Measurements from ENCODE around the gene OGFOD1.

Gene OGFOD1

DNA sequence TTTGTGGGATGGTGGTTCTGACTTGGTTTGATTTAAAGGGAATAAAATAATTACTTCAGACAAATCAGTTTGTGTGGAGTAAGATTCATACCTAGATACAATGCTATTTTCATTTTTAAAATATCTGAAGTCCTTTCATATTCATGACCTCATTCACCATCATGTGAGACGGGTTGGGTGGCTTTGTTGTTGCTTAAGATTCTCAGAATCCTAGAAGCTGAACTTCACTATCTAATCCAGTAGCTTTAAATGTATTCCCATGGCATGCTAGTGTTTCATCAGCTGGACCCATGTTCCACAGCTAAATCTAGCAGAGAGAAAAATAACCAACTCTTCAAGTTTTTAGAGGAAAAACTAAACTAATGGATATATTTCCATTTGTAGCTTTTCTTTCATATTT lies 23.3 kb upstream of the OGFOD1 start:
- DNase-seq = no peak

- no peak for DNase-seq
These were observed 15.1 kb upstream of the OGFOD1 start for GRCh38 chr16:56436258-56436657.

GRCh38 chr16:56438038-56438437 lies 13.3 kb upstream of the OGFOD1 start:
- DNase-seq = no peak

GRCh38 chr16:56447286-56447685 lies 4.1 kb upstream of the OGFOD1 start:
- no peak for DNase-seq

DNA sequence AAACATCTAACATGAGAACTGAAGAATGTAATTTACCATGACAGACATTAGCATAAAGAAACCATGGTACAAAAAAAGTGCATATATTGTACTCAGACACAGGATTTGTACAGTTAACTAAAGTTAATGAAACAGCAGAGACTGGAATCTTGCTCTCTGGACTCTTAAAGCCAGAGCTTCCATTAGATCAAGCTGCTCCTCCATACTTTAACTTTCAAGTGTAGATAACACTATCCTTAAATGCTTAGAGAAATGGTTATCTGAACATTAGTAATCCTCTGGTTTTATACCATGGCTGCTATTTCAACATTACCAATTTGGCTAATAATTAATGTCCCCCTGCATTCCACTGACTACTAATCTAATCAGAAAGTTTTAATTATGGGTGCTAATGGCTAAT lies 3.3 kb upstream of the OGFOD1 start:
- no peak for DNase-seq

DNA sequence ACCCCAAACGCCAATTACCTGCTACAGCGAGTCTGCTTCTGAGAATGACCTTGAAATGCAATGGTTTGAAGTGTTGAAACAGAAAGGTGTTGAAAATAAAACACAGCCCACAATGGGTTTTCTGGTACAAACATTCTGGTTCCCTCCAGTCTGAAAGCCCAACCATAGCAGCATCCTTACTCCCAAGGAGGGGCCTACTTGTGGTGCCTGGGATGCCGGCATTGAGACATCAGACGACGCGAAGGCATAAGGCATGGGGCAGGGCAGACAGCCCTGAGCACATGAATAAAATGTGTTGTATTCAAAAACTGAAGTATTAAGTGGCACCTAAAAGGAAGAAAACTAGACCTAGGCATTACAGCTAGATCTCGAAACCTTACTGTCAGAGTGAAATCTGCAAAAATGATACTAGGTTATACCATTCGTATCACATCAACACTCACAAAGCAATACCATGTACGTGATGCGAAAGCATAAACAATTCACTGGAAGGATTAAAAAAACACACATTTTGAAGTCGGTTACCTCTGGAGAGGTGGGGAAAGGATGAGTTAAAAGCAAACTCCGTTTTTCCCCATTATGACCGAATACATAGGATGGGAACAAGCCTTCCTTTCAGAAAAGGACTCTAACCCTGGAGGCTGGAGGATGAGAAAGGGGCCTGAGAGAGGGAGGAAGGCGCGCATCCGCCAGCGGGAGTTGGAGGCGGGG lies 924 bp upstream of the OGFOD1 start:
- DNase-seq = no peak

- DNase-seq = peak; percentile 7
These were observed 667 bp downstream of the OGFOD1 start for GRCh38 chr16:56451753-56452689.

GRCh38 chr16:56457927-56458470 lies 6.6 kb downstream of the OGFOD1 start:
- no peak for DNase-seq

DNA sequence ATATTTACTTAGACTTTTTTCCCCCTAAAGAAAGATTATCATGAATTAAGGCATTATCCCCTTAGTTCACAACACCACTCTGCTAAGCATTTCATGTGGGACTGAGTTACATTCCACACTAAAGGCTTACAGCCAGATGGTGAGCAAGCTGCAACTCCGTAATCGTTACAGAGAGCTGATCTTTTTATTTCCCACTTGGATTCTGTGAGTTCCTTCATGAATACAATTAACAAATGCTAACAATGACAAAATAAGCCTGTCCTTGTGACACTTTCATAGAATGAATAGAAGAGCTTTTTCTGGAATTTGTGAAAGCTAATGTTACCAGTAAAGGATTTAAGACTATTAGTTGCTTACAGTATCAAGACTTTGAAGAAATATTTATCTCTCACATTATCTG lies 8.7 kb downstream of the OGFOD1 start:
- DNase-seq = no peak

DNA sequence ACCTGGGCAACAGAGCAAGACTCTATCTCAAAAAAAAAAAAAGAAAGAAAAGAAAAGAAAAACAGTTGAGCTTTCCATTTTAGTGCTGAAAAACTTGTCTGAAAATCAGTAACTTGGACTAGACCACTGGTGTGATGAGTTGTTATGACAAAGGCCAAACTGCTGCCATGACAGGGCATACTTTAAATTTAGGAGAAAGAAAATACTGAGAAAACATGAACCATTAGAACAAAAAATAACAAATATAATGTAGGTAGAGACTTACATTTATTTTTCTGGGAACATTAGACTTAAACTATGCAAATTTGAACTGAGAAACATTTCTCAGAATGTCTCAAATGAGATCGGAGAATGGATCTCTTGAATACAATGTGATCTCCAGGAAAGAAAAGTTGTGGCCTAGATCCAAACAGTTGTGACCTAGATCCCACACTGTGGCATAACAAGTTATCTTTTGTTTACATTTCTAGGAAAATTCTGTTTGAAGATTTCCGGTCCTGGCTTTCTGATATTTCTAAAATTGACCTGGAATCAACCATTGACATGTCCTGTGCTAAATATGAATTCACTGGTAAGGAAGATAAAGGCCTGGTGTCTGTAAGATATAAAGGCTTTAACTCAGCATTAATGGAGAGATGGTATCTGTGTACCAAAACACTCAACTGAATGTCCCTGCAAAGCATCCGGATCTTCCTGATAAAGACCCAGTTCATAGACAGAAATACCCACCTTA lies 10.9 kb downstream of the OGFOD1 start:
- no peak for DNase-seq

- DNase-seq = no peak
These were observed 11.8 kb downstream of the OGFOD1 start for GRCh38 chr16:56463153-56463552.

DNA sequence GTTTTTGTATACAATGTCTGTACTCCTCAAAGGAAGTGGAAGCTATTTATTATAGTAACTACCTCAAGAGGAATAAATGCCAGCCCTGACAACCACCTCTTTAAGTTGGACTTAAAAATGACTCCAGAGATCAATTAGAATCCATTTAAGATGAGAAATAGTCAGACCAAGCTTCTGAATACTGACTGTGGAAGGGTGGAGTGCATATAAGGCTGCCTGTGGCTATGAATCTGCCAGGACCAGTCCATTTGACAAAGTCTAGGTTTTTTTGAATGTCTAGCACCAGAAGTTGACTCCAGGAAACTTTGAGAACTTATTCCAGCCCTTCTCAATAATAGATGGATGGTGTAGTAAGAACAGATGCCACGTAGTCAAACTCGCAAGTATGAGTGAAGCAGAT lies 15.0 kb downstream of the OGFOD1 start:
- no peak for DNase-seq

DNA sequence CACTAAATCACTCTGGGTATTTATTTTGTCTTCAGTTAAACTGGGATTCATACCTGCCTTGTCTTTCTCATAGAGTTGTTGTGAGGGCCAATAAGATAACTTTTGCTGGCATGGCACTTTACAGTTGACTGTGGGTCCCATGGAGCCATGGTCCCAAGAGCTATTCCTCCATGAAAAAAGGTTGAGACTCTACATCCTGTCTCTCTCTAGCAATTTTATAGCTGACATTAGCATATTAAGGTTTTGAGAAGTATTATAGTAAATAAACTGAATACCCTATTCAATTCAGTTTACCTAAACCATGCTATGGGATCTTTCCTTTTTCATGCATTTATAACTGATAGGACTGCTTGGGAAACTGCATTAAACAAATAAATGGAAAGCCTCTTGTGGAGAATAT lies 17.4 kb downstream of the OGFOD1 start:
- no peak for DNase-seq

DNA sequence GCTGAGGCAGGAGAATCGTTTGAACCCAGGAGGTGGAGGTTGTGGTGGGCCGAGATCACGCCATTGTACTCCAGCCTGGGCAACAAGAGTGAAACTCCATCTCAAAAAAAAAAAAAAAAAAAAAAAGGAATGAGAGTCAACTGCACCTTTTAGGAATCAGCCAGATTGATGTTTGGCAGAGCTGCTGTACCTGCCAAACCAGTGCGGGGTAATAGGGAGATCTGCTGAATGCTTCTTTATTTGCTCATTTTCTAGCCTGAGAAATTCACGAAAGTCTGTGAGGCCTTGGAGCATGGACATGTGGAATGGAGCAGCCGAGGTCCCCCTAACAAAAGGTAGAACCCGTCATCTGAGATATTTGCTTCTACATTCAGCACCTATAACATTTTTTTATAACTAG lies 18.4 kb downstream of the OGFOD1 start:
- DNase-seq = no peak

GRCh38 chr16:56470232-56470631 lies 18.9 kb downstream of the OGFOD1 start:
- DNase-seq = no peak

- no peak for DNase-seq
These were observed 19.3 kb downstream of the OGFOD1 start for GRCh38 chr16:56470666-56471065.

GRCh38 chr16:56475201-56475600 lies 23.8 kb downstream of the OGFOD1 start:
- DNase-seq = no peak

- DNase-seq = no peak
These were observed 25.9 kb downstream of the OGFOD1 start for GRCh38 chr16:56477096-56477878.

DNA sequence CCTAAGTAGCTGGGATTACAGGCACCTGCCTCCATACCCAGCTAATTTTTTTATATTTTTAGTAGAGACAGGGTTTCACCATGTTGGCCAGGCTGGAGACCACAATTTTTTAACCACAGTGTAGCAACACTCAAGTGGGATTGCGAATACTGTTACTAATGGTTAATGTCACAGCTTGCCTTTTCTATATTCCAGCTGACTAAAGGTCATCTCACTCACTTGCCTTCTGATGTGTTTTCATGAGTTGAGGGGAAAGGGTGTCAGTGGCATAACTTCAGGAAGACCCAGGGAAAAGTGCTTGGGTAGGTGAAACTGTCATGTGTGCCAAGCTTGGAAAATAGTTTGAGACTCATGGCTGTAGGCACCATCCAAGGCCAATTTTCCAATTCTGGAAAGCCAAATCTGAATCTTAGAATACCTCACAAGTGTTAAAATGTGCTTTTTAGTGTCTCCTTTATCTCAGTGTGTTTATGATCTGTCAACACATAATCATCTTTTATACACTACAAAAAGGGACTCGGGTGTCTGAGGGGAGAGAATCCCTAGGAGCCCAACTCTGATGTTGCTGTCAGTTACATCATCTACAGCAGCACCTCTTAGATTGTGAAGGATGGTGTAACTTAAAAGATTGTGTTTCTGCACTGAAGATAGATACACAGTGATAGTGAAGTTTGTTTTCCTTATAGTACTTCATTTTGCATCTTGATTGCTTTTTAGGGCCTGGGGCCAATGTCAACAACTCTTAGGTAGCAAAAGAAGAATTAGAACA lies 27.1 kb downstream of the OGFOD1 start:
- no peak for DNase-seq

- no peak for DNase-seq
These were observed 28.1 kb downstream of the OGFOD1 start for GRCh38 chr16:56479469-56479868.

GRCh38 chr16:56480776-56481467 lies 29.6 kb downstream of the OGFOD1 start:
- no peak for DNase-seq
